GM18867 (cell line): Measurements from ENCODE around the gene MTCH2.
"Not testable (repeated sequence)": the region's sequence is repeated elsewhere in the genome, so short reads cannot be mapped to it uniquely, and the experiment has no call there.

Source experiments
- ATAC-seq: cut with Tn5 transposase; IDR thresholded peaks from one replicate; pipeline ENCODE4 v1.9.1; 2021; ENCODE audit warnings: mild to moderate bottlenecking, moderate library complexity; ENCODE audit not compliant: unreplicated experiment

MTCH2 gene

GRCh38 chr11:47642099-47642855 is at the start of gene MTCH2:
Gene MTCH2, minus strand, starts transcription at chr11:47642559. Its CDS starts 94 bp downstream, at chr11:47642465.
- ATAC-seq: peak; percentile 89

GRCh38 chr11:47691979-47692378 is 49.6 kb upstream of the MTCH2 start:
- no peak for ATAC-seq

DNA sequence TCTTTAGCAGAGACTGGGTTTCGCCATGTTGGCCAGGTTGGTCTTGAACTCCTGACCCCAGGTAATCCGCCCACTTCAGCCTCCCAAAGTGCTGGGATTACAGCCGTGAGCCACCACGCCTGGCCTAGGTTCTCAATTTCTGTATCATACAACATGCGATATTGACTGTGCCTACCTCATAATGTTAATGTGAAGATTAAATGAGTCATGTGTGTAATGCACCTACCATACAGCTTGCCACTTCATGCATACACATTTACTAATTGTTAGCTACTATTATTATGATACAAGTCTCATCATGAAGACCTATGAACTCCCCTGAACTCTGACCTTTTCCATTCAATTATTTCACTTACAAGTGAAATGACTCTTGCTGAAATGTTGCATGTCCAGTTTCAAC is 47.1 kb upstream of the MTCH2 start:
- ATAC-seq: no peak

- no peak for ATAC-seq
These were observed 46.6 kb upstream of the MTCH2 start for GRCh38 chr11:47688991-47689390.

DNA sequence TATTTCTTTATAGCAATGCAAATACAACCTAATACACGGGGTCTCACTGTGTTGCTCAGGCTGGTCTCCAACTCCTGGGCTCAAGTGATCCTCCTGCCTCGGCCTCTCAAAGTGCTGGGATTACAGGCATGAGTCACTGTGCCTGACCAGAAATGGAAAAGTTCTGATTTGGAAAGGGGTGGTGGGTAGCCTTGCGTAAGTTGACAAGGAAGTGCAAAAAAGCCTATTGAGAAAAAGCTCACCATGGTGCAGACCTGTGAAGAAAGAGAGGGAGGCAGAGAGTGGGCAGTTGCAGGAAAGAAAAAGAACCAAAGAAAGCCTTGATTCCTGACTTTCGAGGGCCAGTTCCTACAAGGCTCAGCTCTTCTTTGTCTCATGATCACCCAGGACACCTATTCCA is 45.8 kb upstream of the MTCH2 start:
- no peak for ATAC-seq

- not testable (repeated sequence) for ATAC-seq
These were observed 44.3 kb upstream of the MTCH2 start for GRCh38 chr11:47686704-47687103.

DNA sequence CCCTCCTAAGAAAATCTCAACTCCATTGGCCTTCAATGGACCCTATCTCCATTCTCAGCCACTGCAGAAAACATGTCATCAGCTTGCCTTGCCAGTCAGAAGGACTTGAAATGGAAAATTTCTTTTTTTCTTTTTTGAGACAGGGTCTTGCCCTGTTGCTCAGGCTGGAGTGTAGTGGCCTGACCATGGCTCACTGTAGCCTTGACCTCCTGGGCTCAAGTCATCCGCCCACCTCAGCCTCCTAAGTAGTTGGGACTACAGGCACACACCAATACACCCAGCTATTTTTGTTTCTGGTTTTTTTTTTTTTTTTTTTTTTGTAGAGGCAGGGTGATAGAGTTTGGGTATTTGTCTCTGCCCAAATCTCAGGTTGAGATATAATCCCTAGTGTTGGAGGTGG is 43.8 kb upstream of the MTCH2 start:
- ATAC-seq: no peak

DNA sequence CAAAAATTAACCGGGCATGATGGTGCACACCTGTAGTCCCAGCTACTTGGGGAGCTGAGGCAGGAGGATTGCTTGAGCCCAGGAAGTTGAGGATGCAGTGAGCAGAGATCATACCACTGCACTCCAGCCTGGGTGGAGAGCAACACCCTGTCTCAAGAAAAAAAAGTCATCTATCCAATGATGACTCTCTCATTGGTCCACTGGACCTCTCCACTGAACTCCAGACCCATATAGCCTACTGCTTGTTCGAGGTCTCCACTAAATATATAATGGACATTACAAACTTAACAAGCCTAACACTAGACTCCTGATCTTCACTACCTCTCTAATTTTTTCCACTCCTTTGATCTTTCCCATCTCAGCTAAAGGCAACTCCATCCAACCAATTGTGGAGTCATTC is 33.5 kb upstream of the MTCH2 start:
- ATAC-seq: no peak

- ATAC-seq: no peak
These were observed 29.9 kb upstream of the MTCH2 start for GRCh38 chr11:47672283-47672730.

DNA sequence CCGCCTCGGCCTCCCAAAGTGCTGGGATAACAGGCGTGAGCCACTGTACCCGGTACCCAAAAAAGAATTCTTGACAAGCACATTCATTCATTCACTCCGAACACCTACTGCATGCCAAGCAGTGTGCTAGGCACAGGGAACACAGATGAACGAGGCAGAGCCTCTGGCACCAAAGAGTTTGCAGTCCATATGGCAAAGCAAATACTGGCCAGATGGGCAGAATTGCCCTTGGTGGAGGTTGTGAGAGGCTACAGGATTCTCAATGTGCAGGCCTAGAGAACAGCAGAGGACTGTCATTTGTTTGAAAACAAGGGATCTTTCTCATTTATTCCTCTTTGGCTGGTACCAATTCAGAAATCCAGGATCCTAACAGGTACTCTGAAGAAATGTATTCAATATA is 27.5 kb upstream of the MTCH2 start:
- no peak for ATAC-seq

GRCh38 chr11:47668665-47669064 is 26.3 kb upstream of the MTCH2 start:
- no peak for ATAC-seq

DNA sequence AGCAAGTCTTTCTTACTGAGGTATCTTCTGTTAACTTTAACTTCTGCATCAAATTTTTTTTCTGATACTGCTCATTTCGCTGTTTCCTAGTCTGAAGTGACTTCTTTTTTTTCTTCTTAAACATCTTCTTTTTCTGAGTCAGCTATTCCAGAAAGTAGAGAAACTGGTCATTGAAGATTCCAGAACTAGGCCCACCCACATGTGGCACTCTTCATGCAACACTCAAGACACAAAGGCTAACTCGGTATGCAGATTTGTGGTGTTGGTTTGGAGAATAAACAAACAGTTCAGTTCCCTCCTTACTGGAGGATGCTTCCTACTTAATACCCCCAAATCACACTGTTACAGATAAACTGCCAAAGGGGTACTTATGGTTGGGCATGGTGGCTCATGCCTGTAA is 25.2 kb upstream of the MTCH2 start:
- no peak for ATAC-seq

DNA sequence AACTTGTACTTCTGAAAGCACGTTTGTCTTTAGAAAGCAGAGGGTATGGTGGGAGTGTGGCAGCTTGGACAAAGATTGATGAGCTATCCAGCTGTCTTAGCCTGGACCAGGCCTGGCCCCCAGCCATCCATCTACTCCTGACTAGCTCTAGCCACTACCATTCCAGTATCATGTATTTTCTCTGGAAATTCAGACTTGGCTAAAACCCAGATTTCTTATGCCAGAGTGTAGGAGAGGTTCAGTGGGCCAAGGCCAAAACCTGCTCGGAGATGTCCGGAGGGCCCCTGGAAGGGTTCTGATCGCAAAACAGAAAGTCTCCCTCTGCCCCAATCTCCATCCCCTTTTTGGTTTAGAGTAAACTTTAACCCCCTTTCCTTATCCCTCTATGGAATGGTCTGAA is 24.8 kb upstream of the MTCH2 start:
- no peak for ATAC-seq

DNA sequence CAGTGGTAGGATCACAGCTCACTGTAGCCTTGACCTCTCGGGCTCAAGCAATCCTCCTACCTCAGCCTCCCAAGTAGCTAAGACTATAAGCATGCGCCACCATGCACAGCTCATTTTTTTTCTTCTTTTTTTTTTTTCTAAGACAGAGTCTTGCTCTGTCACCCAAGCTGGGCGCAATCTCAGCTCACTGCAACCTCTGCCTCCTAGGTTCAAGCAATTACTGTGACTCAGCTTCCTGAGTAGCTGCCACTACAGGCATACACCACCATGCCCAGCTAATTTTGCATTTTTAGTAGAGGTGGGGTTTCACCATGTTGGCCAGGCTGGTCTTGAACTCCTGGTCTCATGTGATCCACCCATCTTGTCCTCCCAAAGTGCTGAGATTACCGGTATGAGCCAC is 22.6 kb upstream of the MTCH2 start:
- not testable (repeated sequence) for ATAC-seq

DNA sequence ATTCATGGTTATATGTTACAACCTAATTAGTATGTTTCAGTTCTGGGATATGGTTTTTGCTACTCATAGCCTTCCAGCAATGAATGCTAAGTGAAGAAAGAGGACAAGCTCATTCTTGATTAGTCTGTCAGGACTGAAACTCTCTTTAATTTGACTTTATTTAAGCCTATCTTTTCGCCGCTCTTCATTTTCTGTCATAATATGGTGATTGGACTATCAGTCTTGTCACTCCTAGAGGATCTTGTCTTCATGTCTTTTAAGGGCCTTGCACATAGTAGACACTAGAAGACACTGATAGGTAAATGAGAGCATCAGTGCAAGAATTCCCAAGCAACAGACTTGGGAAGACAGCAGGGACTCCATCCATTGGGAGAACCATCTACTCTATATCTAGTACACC is 18.9 kb upstream of the MTCH2 start:
- no peak for ATAC-seq

- no peak for ATAC-seq
These were observed 16.9 kb upstream of the MTCH2 start for GRCh38 chr11:47659276-47659675.

GRCh38 chr11:47656260-47656885 is 14.0 kb upstream of the MTCH2 start:
- ATAC-seq: no peak

- ATAC-seq: no peak
These were observed 9.6 kb upstream of the MTCH2 start for GRCh38 chr11:47651818-47652469.

- no peak for ATAC-seq
These were observed 6.9 kb upstream of the MTCH2 start for GRCh38 chr11:47649276-47649675.

GRCh38 chr11:47646019-47646418 is 3.7 kb upstream of the MTCH2 start:
- ATAC-seq: no peak

DNA sequence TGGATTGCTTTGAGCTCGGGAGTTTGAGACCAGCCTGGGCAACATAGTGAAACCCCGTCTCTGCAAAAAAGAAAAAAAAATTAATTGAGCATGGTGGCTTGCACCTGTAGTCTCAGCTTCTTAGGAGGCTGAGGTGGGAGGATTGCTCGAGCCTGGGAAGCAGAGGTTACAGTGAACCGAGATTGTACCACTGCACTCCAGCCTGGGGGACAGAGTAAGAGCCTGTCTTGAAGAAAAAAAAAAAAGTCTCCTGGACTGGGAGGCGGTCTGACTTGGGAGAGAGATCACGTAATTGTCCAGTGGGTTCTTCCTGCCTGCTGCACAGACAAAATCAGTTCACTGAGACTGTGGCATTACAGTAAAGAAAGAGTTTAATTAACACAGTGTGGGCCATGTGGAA is 3.1 kb upstream of the MTCH2 start:
- no peak for ATAC-seq

DNA sequence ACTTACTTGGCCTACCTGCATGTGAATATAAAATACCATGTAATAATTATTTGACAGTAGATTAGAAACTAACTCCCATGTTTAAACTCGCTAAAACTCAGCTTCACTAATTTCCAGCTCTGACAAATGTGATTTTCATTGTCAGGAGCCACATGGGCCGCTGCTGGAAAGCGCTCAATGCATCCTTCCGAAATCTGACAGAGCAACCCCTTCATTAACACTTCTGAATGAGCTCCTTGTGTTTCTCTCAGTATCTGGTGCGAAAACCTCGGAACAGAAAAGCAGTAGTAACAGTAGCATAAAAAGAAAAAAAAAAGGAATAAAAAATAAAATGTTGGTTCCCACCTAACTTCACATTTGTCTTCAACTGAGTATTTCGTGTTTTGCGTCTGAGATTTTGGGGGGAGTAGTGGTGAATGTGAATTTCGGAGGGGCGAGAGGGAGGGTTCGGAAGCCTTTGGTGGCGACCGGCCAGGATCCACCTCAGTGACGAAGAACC is 710 bp downstream of the MTCH2 start:
- ATAC-seq: no peak
